HepG2 (cell line): ENCODE data around the gene HAGH. TPM values are rescaled to one million over a fixed set of nuclear protein-coding genes. Genes with fewer than 3 reads are reported as not detected.

Experiments used
- DR1 ChIP-seq: sonication (generic); formaldehyde crosslinking; IDR thresholded peaks from 2 replicates; pipeline ENCODE4 v1.8.0; 2021; ENCODE audit warnings: mild to moderate bottlenecking, missing genetic modification reagents, inconsistent platforms
- FOSL2 ChIP-seq: sonication (generic); formaldehyde crosslinking; IDR thresholded peaks from 2 replicates; pipeline ENCODE4 v1.4.0; 2020; ENCODE audit warnings: missing genetic modification reagents
- KDM4B ChIP-seq: sonication (generic); formaldehyde crosslinking; IDR thresholded peaks from 2 replicates; pipeline ENCODE4 v1.4.0; 2020; ENCODE audit warnings: missing genetic modification reagents
- POGZ ChIP-seq: sonication (generic); formaldehyde crosslinking; IDR thresholded peaks from 2 replicates; pipeline ENCODE4 v1.4.0; 2020; ENCODE audit warnings: mild to moderate bottlenecking, missing genetic modification reagents
- PRDM10 ChIP-seq: sonication (generic); formaldehyde crosslinking; IDR thresholded peaks from 2 replicates; pipeline ENCODE4 v1.4.0; 2020; ENCODE audit warnings: low read depth, missing genetic modification reagents
- SNAI1 ChIP-seq: sonication (generic); formaldehyde crosslinking; IDR thresholded peaks from 2 replicates; pipeline ENCODE4 v1.5.0; 2020; ENCODE audit warnings: mild to moderate bottlenecking, missing genetic modification reagents, borderline replicate concordance
- TFAP4 ChIP-seq: sonication (generic); IDR thresholded peaks from 2 replicates; pipeline ENCODE4 v1.6.1; 2016; ENCODE audit warnings: low read depth, borderline replicate concordance
- ZGPAT ChIP-seq: IDR thresholded peaks from 2 replicates; pipeline ENCODE4 v1.6.1; 2016; ENCODE audit warnings: mild to moderate bottlenecking
- ZNF318 ChIP-seq: sonication (generic); formaldehyde crosslinking; IDR thresholded peaks from 2 replicates; pipeline ENCODE4 v1.4.0; 2020; ENCODE audit warnings: mild to moderate bottlenecking, missing genetic modification reagents
- ZNF788 ChIP-seq: sonication (generic); formaldehyde crosslinking; IDR thresholded peaks from 2 replicates; pipeline ENCODE4 v1.5.0; 2020; ENCODE audit warnings: mild to moderate bottlenecking, missing genetic modification reagents, borderline replicate concordance
- polyA plus RNA-seq, 8 experiments: library from polyadenylated mRNA; depleted of rRNA in 3 of 8; stranded (reverse) in 7 of 8; unstranded in 1 of 8; fragments of >200 nt; fragmentation: Illumina TruSeq in 4 of 8; extraction: Trizol in 4 of 8; gene quantifications; 2 replicates each; pipeline versions ENCODE4 v1.2.1 to v1.2.3, GENCODE V29; 2011 to 2016; ENCODE audit warnings: low read depth in 4 of 8, missing spikeins in 1 of 8, mixed read lengths in 1 of 8; ENCODE audit not compliant: insufficient read depth in 1 of 8
- total RNA-seq, 5 experiments: library from RNA; depleted of rRNA; stranded (reverse); fragments of >200 nt; fragmentation: Illumina TruSeq; extraction: Trizol; gene quantifications; 2 replicates each; pipeline ENCODE4 v1.2.3, GENCODE V29; 2016; ENCODE audit warnings: low read depth in 1 of 5
- TF ChIP-seq, protein P1 (sequence below): sonication (generic); formaldehyde crosslinking; IDR thresholded peaks from 2 replicates; pipeline ENCODE4 v1.5.1; 2020; ENCODE audit warnings: missing genetic modification reagents, mild to moderate bottlenecking, borderline replicate concordance

The HAGH gene
- total and polyA plus RNA-seq, 2 of the 13 experiments (the other 11 are each of a cell fraction or from before 2014, with no cell fraction given) = 70.4 to 95.4 TPM

DNA sequence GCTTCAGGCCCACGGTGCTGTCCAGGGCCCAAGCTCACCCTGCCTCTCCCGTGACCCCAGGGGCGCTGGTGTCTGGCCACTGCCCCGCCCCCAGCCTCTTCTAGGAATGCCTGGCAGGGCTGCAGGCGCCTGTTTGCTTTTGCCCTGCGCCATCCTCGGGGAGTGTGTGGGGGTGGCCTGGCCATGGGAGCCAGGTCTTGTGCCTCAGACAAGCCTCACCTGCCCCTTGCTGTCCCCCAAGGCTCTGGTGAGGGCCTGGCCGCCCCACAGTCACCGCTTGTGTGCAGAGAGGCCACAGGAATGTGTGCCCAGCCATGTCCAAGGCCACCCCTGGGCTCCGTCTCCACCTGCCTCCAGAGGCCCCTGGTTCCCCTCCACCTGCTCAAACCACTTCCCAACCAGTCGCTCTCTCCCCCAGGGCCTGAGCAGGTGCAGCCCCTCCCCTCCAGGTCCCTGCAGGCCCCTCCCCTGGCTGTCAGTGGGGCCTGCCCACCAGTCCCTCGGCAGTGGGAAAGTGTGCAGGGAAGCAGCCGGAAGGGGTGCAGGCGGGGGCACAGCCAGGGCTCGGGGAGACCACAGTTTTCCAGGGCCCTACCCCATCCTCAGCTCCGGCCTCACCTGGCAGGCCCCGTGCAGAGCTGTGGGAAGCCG lies 32.3 kb downstream of the HAGH start (continued):
- TF ChIP-seq ZNF318 (CRISPR knock-in tag) = 0 out of 2 replicates have a peak, but pooled peaks have one; percentile 31
- peak; percentile 66; the same call in 1 of the 2 replicates for TF ChIP-seq ZGPAT
- TF ChIP-seq PRDM10 (CRISPR knock-in tag) = peak; percentile 87
- TF ChIP-seq FOSL2 (CRISPR knock-in tag) = peak; percentile 28; the same call in 1 of the 2 replicates
- peak; percentile 51; the same call in 1 of the 2 replicates for TF ChIP-seq KDM4B (CRISPR knock-in tag)
- TF ChIP-seq POGZ (CRISPR knock-in tag) = peak; percentile 52
- 0 out of 2 replicates have a peak, but pooled peaks have one; percentile 34 for TF ChIP-seq SNAI1 (CRISPR knock-in tag)
- TF ChIP-seq TFAP4 = peak; percentile 57; the same call in 1 of the 2 replicates
- peak; percentile 40; the same call in 1 of the 2 replicates for TF ChIP-seq ZNF788 (CRISPR knock-in tag)
- TF ChIP-seq, protein P1, sequence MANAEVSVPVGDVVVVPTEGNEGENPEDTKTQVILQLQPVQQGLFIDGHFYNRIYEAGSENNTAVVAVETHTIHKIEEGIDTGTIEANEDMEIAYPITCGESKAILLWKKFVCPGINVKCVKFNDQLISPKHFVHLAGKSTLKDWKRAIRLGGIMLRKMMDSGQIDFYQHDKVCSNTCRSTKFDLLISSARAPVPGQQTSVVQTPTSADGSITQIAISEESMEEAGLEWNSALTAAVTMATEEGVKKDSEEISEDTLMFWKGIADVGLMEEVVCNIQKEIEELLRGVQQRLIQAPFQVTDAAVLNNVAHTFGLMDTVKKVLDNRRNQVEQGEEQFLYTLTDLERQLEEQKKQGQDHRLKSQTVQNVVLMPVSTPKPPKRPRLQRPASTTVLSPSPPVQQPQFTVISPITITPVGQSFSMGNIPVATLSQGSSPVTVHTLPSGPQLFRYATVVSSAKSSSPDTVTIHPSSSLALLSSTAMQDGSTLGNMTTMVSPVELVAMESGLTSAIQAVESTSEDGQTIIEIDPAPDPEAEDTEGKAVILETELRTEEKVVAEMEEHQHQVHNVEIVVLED (CRISPR knock-in tag) = 0 out of 2 replicates have a peak, but pooled peaks have one; percentile 12
- peak; percentile 69 for TF ChIP-seq DR1 (CRISPR knock-in tag)
